Neural crest cell (in vitro differentiated cells): ENCODE data around the gene RPL34. TPM values are rescaled to one million over a fixed set of nuclear protein-coding genes. Genes with fewer than 3 reads are reported as not detected.

ENCODE experiments used
- DNase-seq: peaks from one replicate; pipeline ENCODE4 v3.0.0; 2021; ENCODE audit warnings: low read depth, mixed read lengths, low spot score
- H3K27ac Mint-ChIP-seq: one replicate; pipeline ENCODE4 v1.8.0; 2021; ENCODE audit warnings: mild to moderate bottlenecking, mixed read lengths; ENCODE audit not compliant: unreplicated experiment
- H3K27me3 Mint-ChIP-seq: 2 replicates; pipeline ENCODE4 v1.8.0; 2021; ENCODE audit warnings: low read depth, mild to moderate bottlenecking, mixed read lengths
- H3K36me3 Mint-ChIP-seq: 2 replicates; pipeline ENCODE4 v1.8.0; 2021; ENCODE audit warnings: low read depth, mild to moderate bottlenecking, mixed read lengths
- H3K4me1 Mint-ChIP-seq: 2 replicates; pipeline ENCODE4 v1.8.0; 2021; ENCODE audit warnings: mixed read lengths
- H3K4me3 Mint-ChIP-seq: one replicate; pipeline ENCODE4 v1.8.0; 2021; ENCODE audit warnings: mild to moderate bottlenecking, mixed read lengths
- H3K9me3 Mint-ChIP-seq: 2 replicates; pipeline ENCODE4 v1.8.0; 2021; ENCODE audit warnings: mixed read lengths
- long read RNA-seq: library from polyadenylated mRNA; unstranded; transcript quantifications from one replicate; pipeline ENCODE4 v2.0.0, GENCODE V29; 2020
- total RNA-seq: library from RNA; stranded (reverse); gene quantifications from 2 replicates; pipeline ENCODE4 v1.2.1, GENCODE V29; 2021
- TF ChIP-seq, protein P1 (sequence below): fragments of 200-600 bp; sonication (generic); conservative IDR thresholded peaks from 2 replicates; pipeline ENCODE4 v1.5.0; 2021; ENCODE audit warnings: antibody characterized with exemption, mild to moderate bottlenecking

RPL34 gene
- total RNA-seq: 1,293 TPM in 2 replicates
- long read RNA-seq, transcript RPL34-202 (5 exons, 441 nt): major isoform, 230 of 296 reads
- long read RNA-seq, partial matches to known transcripts: 55 of 296 reads
- long read RNA-seq, other reads (novel, unspliced or antisense): 6 of 296 reads

DNA sequence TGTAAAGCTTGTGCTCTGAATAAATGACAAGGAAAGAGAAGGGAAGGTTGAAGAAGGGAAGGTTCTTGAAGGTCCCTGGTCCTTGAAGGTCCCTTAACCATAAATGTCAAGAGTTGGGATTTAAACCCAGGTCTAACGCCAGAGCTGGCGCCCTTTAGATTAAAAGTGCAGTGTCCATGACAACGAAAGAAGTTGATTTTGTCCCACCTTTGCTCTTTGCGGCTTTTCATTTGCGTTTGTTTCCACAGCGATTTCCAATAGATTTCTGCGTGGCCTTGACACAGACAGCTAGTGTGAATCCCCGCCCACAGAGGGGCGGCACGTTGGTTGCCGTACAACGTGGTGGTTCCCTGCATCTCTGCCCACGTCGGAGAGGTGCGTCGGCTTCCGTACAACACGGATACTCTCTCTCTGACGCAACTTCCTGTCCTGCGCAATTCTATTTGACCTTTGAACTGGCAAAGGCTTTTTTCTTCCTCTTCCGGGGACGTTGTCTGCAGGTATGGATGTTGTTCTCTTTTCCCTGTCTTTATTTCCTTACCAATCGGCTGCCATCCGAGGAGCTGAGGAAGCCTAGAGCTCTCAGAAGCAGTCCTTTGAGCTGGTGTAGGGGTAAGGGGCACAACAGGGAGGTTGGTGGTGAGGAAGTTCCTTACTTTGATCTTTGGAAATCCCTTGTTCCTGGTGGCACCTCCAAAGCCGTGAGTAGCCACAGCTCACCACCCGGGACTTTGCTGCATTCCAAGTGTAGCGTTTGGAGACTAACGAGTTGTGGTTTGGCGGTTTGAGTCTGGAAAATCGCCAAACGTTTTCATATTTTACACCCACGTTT is at the start of gene RPL34:
RPL34 (plus strand) TSS at position 476 of the 832 bp plus-strand sequence. CDS start 1,384 bp downstream, outside the sequence.
- TF ChIP-seq, protein P1, sequence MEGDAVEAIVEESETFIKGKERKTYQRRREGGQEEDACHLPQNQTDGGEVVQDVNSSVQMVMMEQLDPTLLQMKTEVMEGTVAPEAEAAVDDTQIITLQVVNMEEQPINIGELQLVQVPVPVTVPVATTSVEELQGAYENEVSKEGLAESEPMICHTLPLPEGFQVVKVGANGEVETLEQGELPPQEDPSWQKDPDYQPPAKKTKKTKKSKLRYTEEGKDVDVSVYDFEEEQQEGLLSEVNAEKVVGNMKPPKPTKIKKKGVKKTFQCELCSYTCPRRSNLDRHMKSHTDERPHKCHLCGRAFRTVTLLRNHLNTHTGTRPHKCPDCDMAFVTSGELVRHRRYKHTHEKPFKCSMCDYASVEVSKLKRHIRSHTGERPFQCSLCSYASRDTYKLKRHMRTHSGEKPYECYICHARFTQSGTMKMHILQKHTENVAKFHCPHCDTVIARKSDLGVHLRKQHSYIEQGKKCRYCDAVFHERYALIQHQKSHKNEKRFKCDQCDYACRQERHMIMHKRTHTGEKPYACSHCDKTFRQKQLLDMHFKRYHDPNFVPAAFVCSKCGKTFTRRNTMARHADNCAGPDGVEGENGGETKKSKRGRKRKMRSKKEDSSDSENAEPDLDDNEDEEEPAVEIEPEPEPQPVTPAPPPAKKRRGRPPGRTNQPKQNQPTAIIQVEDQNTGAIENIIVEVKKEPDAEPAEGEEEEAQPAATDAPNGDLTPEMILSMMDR: no peak
- DNase-seq: peak; percentile 88
- H3K9me3 Mint-ChIP-seq: peaks cover 3% of the 10 kb centered on the region
- peaks cover 20% of the 10 kb centered on the region for H3K36me3 Mint-ChIP-seq
- peak within 1 kb of the TSS; percentile 98 for H3K27ac Mint-ChIP-seq
- H3K4me3 Mint-ChIP-seq: peak within 1 kb of the TSS; percentile 96
- H3K4me1 Mint-ChIP-seq: peaks cover 41% of the 10 kb centered on the region
- no peaks in the 10 kb centered on the region for H3K27me3 Mint-ChIP-seq

DNA sequence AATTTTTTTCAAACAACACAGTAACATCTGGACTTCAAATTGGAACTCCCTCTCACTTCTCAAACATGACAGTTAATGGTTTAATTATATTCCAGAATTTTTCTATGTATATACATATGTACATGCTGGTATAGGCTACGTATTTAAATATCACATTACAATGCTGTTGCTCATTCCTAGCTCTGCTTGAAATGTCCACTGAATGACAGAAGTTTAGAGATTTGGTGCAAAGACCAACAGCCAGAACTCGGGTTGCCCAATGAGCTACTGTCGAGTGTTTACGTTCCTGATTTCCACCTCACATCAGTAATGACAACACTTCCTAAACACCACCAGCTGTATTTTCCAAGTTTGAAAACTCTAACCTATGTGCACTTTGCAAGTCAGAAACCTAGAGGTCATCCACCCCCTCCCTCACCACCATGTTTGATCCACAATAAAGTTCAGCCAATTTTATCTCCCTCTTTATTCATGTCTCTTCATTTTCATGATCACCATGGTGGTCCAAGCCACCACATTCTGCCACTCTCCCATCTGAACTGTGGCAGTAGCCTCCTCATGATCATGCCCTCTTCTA is 49.3 kb upstream of the RPL34 start:
- H3K4me3 Mint-ChIP-seq: no peak overlapping the region
- peaks cover 6% of the 10 kb centered on the region for H3K4me1 Mint-ChIP-seq
- H3K27ac Mint-ChIP-seq: no peak overlapping the region
- H3K36me3 Mint-ChIP-seq: no peaks in the 10 kb centered on the region
- no peaks in the 10 kb centered on the region for H3K9me3 Mint-ChIP-seq
- peaks cover 51% of the 10 kb centered on the region for H3K27me3 Mint-ChIP-seq
- DNase-seq: no peak
- TF ChIP-seq, protein P1: no peak

DNA sequence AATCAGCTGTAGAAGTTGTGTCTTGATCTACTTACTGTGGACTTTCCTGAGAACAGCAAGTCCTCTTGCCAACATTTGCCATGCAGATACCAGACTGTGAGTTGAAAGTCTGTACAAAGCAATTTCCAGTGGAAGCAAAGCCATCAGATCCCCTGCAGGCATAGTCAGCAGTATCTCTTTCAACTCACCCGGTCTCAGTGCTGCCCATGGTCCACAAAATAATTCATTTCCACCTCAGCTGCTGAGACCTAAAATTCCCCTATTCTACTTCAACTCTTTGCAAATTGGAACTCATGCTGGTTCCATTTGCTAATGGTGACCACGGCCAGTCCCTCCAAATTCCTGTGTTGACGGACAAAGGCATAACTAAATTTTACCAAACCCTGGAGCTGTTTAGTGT is 46.0 kb upstream of the RPL34 start:
- Mint-ChIP-seq H3K27ac (no peak overlapping the region), H3K27me3 (peaks cover 32% of the 10 kb centered on the region), H3K4me1 (no peaks in the 10 kb centered on the region), H3K4me3 (no peak overlapping the region), H3K9me3 (no peaks in the 10 kb centered on the region), H3K36me3 (no peaks in the 10 kb centered on the region)
- DNase-seq: no peak
- TF ChIP-seq, protein P1: no peak

GRCh38 chr4:108581083-108581482 is 39.3 kb upstream of the RPL34 start:
- TF ChIP-seq, protein P1: no peak
- Mint-ChIP-seq H3K4me1 (no peaks in the 10 kb centered on the region), H3K27ac (no peak overlapping the region), H3K9me3 (no peaks in the 10 kb centered on the region), H3K36me3 (no peaks in the 10 kb centered on the region), H3K27me3 (no peaks in the 10 kb centered on the region), H3K4me3 (no peak overlapping the region)
- no peak for DNase-seq

- no peaks in the 10 kb centered on the region for H3K9me3 Mint-ChIP-seq
- DNase-seq: no peak
- H3K4me1 Mint-ChIP-seq: no peaks in the 10 kb centered on the region
- TF ChIP-seq, protein P1: no peak
- no peak overlapping the region for H3K27ac Mint-ChIP-seq
- no peaks in the 10 kb centered on the region for H3K27me3 Mint-ChIP-seq
- no peak overlapping the region for H3K4me3 Mint-ChIP-seq
- H3K36me3 Mint-ChIP-seq: no peaks in the 10 kb centered on the region
These were observed 33.6 kb upstream of the RPL34 start for GRCh38 chr4:108586778-108587177.
